SK-N-SH (cell line): ENCODE data around the gene LMOD3. TPM values are rescaled to one million over a fixed set of nuclear protein-coding genes. Genes with fewer than 3 reads are reported as not detected.

ENCODE experiments used
- CTCF ChIA-PET: fragments of 300-600, 350-600 bp; formaldehyde crosslinking; extraction: SDS; loops from one replicate; lab custom pipeline; 2021; lab: Yijun Ruan, JAX
- POLR2A ChIA-PET: fragments of 350-600 bp; sonication (Branson Sonifier 250); formaldehyde crosslinking; extraction: SDS; loops from one replicate; lab custom pipeline; 2020; ENCODE audit warnings: antibody characterized with exemption, inconsistent platforms; lab: Yijun Ruan, JAX
- DNase-seq: peaks from one replicate; pipeline ENCODE4 v3.0.0; 2012
- H2AFZ ChIP-seq: fragments of 200-600 bp; sonication (generic); 2 replicates; pipeline ENCODE4 v1.8.1; 2016; ENCODE audit warnings: antibody characterized with exemption, mild to moderate bottlenecking, low read depth
- H3F3A ChIP-seq: fragments of 200-600 bp; sonication (generic); replicated peaks from 2 replicates; pipeline ENCODE3; 2016; ENCODE audit warnings: antibody characterized with exemption, mild to moderate bottlenecking; ENCODE audit not compliant: insufficient read depth
- H3K27ac ChIP-seq, 2 experiments: fragments of 200-500 bp in 1 of 2; fragments of 200-600 bp in 1 of 2; sonication (Bioruptor generic) in 1 of 2; sonication (generic), shearing (Covaris generic) in 1 of 2; 2 replicates each; pipeline versions ENCODE4 v1.5.1 to v1.6.1; 2014 to 2016; ENCODE audit warnings: low read depth in 2 of 2, inconsistent platforms in 1 of 2, low read length in 1 of 2, mild to moderate bottlenecking in 1 of 2, mixed read lengths in 1 of 2
- H3K27me3 ChIP-seq: fragments of 200-600 bp; sonication (generic), shearing (Covaris generic); 2 replicates; pipeline ENCODE4 v1.6.1; 2016; ENCODE audit warnings: mixed run types; ENCODE audit not compliant: insufficient read depth
- H3K36me3 ChIP-seq, 2 experiments: fragments of 200-500 bp in 1 of 2; fragments of 200-600 bp in 1 of 2; sonication (Bioruptor generic) in 1 of 2; sonication (generic) in 1 of 2; replicated peaks in 1 of 2; 2 replicates each; pipeline versions ENCODE3 to v1.5.1; 2014 to 2016; ENCODE audit warnings: low read length in 1 of 2, mild to moderate bottlenecking in 1 of 2; ENCODE audit not compliant: insufficient read depth in 2 of 2, control insufficient read depth in 1 of 2
- H3K4me1 ChIP-seq, 2 experiments: fragments of 200-500 bp in 1 of 2; fragments of 200-600 bp in 1 of 2; sonication (Bioruptor generic) in 1 of 2; sonication (generic), shearing (Covaris generic) in 1 of 2; 2 replicates each; pipeline versions ENCODE4 v1.5.1 to v1.6.1; 2014 to 2016; ENCODE audit warnings: low read depth in 1 of 2, low read length in 1 of 2, mixed run types in 1 of 2; ENCODE audit not compliant: insufficient read depth in 2 of 2, control insufficient read depth in 1 of 2
- H3K4me2 ChIP-seq: fragments of 200-600 bp; sonication (generic), shearing (Covaris generic); 2 replicates; pipeline ENCODE4 v1.6.1; 2017; ENCODE audit warnings: mixed run types
- H3K4me3 ChIP-seq, 2 experiments: fragments of 200-500 bp in 1 of 2; fragments of 200-600 bp in 1 of 2; sonication (Bioruptor generic) in 1 of 2; sonication (generic), shearing (Covaris generic) in 1 of 2; 2 replicates each; pipeline versions ENCODE4 v1.5.1 to v1.8.1; 2014 to 2016; ENCODE audit warnings: low read depth in 2 of 2, inconsistent platforms in 1 of 2, low read length in 1 of 2, mild to moderate bottlenecking in 1 of 2, mixed read lengths in 1 of 2, moderate library complexity in 1 of 2
- H3K79me2 ChIP-seq: fragments of 200-600 bp; sonication (generic); 2 replicates; pipeline ENCODE4 v1.8.1; 2017; ENCODE audit warnings: mild to moderate bottlenecking; ENCODE audit not compliant: insufficient read depth
- H3K9ac ChIP-seq: fragments of 200-600 bp; sonication (generic); 2 replicates; pipeline ENCODE4 v1.6.1; 2017; ENCODE audit warnings: mixed run types
- H3K9me2 ChIP-seq: fragments of 200-600 bp; sonication (generic); 2 replicates; pipeline ENCODE4 v1.6.1; 2017; ENCODE audit warnings: mixed run types
- H3K9me3 ChIP-seq: fragments of 200-600 bp; sonication (generic); 2 replicates; pipeline ENCODE4 v1.6.1; 2017; ENCODE audit warnings: mixed run types, mild to moderate bottlenecking, moderate library complexity
- H4K20me1 ChIP-seq: fragments of 200-600 bp; sonication (generic); 2 replicates; pipeline ENCODE4 v1.6.1; 2017; ENCODE audit warnings: mild to moderate bottlenecking, mixed run types; ENCODE audit not compliant: insufficient read depth
- ELF1 ChIP-seq: IDR thresholded peaks from 2 replicates; pipeline ENCODE4 v1.4.0; 2012
- FOSL2 ChIP-seq: IDR thresholded peaks from 2 replicates; pipeline ENCODE4 v1.4.0; 2012; ENCODE audit warnings: low read depth, mild to moderate bottlenecking, moderate library complexity, borderline replicate concordance
- GABPA ChIP-seq: IDR thresholded peaks from 2 replicates; pipeline ENCODE4 v1.4.0; 2012; ENCODE audit warnings: low read depth, mild to moderate bottlenecking
- JUND ChIP-seq: IDR thresholded peaks from 2 replicates; pipeline ENCODE4 v1.4.0; 2012
- MEF2A ChIP-seq: IDR thresholded peaks from 2 replicates; pipeline ENCODE4 v1.4.0; 2012; ENCODE audit warnings: low read depth, borderline replicate concordance
- PBX3 ChIP-seq: IDR thresholded peaks from 2 replicates; pipeline ENCODE4; 2012
- POLR2AphosphoS5 ChIP-seq: IDR thresholded peaks from 2 replicates; pipeline ENCODE4 v1.6.1; 2012; ENCODE audit warnings: low read depth, low read length
- RCOR1 ChIP-seq: fragments of 150-350 bp; IDR thresholded peaks from 2 replicates; pipeline ENCODE4 v1.6.1; 2017; ENCODE audit warnings: antibody characterized with exemption, low read length
- SIN3A ChIP-seq: IDR thresholded peaks from 2 replicates; pipeline ENCODE4 v1.6.1; 2012; ENCODE audit warnings: low read depth, mild to moderate bottlenecking, low read length, moderate library complexity, borderline replicate concordance
- SMC3 ChIP-seq: IDR thresholded peaks from 2 replicates; pipeline ENCODE4 v1.6.1; 2012; ENCODE audit warnings: low read depth, low read length, improper control_type of control experiment
- TCF12 ChIP-seq: IDR thresholded peaks from 2 replicates; pipeline ENCODE4 v1.4.0; 2012
- ZBTB33 ChIP-seq: IDR thresholded peaks from 2 replicates; pipeline ENCODE4 v1.4.0; 2012; ENCODE audit warnings: low read depth, borderline replicate concordance
- WGBS: methylation state at CpG from one replicate; pipeline ENCODE4 v1.1.6; 2017; ENCODE audit warnings: low lambda C conversion rate; 5-methylcytosine and 5-hydroxymethylcytosine counted together
- polyA plus RNA-seq, 3 experiments: library from polyadenylated mRNA; depleted of rRNA; stranded (reverse); fragments of >200 nt; gene quantifications; 2 replicates each; pipeline ENCODE4 v1.2.3, GENCODE V29; 2012
- TF ChIP-seq, protein P1 (sequence below): IDR thresholded peaks from 2 replicates; pipeline ENCODE4 v1.6.1; 2012; ENCODE audit warnings: mild to moderate bottlenecking, low read depth, low read length, moderate library complexity

LMOD3 gene
- polyA plus RNA-seq, 1 of the 3 experiments (the other 2 are of a cell fraction), result not detected

- no peaks in the 10 kb centered on the region for H4K20me1 ChIP-seq
- H3K4me2 ChIP-seq, result no peak overlapping the region
- H3K9ac ChIP-seq, result no peak overlapping the region
- CTCF ChIA-PET, result interaction anchor here (1.1 to 1.3 kb wide), 3 partner anchors 15 to 190 kb away, joined by 3 to 5 read pairs (median 4); no protein-coding TSS in a partner anchor
- no peaks in the 10 kb centered on the region for H3F3A ChIP-seq
- no peaks in the 10 kb centered on the region for H3K27me3 ChIP-seq
- WGBS, result 92% methylated on average over 4 of the region's 4 CpGs
- TF ChIP-seq SMC3 (no peak), ELF1 (no peak), GABPA (no peak), MEF2A (no peak), ZBTB33 (no peak), RCOR1 (no peak), PBX3 (no peak), SIN3A (no peak), FOSL2 (no peak), TCF12 (no peak)
- TF ChIP-seq, protein P1, sequence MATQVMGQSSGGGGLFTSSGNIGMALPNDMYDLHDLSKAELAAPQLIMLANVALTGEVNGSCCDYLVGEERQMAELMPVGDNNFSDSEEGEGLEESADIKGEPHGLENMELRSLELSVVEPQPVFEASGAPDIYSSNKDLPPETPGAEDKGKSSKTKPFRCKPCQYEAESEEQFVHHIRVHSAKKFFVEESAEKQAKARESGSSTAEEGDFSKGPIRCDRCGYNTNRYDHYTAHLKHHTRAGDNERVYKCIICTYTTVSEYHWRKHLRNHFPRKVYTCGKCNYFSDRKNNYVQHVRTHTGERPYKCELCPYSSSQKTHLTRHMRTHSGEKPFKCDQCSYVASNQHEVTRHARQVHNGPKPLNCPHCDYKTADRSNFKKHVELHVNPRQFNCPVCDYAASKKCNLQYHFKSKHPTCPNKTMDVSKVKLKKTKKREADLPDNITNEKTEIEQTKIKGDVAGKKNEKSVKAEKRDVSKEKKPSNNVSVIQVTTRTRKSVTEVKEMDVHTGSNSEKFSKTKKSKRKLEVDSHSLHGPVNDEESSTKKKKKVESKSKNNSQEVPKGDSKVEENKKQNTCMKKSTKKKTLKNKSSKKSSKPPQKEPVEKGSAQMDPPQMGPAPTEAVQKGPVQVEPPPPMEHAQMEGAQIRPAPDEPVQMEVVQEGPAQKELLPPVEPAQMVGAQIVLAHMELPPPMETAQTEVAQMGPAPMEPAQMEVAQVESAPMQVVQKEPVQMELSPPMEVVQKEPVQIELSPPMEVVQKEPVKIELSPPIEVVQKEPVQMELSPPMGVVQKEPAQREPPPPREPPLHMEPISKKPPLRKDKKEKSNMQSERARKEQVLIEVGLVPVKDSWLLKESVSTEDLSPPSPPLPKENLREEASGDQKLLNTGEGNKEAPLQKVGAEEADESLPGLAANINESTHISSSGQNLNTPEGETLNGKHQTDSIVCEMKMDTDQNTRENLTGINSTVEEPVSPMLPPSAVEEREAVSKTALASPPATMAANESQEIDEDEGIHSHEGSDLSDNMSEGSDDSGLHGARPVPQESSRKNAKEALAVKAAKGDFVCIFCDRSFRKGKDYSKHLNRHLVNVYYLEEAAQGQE, result no peak
- H3K4me3 ChIP-seq, result no peak overlapping the region
- no peak overlapping the region for H2AFZ ChIP-seq
- no peaks in the 10 kb centered on the region for H3K9me2 ChIP-seq
- no peaks in the 10 kb centered on the region for H3K9me3 ChIP-seq
- no peaks in the 10 kb centered on the region for H3K36me3 ChIP-seq
- H3K4me1 ChIP-seq, result no peaks in the 10 kb centered on the region; a peak in 1 of 4 replicates
- DNase-seq, result no peak
- no peak overlapping the region for H3K27ac ChIP-seq
- POLR2A ChIA-PET, result no interaction called here
- no peaks in the 10 kb centered on the region for H3K79me2 ChIP-seq
Measured at GRCh38 chr3:69116162-69116561, 6.2 kb downstream of the LMOD3 start.

GRCh38 chr3:69115731-69116130, 6.7 kb downstream of the LMOD3 start:
- Histone ChIP-seq H3K4me1 (no peaks in the 10 kb centered on the region; a peak in 1 of 4 replicates), H3F3A (no peaks in the 10 kb centered on the region), H2AFZ (no peak overlapping the region; the same call in 1 of the 2 replicates), H3K9me2 (no peaks in the 10 kb centered on the region), H3K27me3 (no peaks in the 10 kb centered on the region), H3K79me2 (no peaks in the 10 kb centered on the region), H4K20me1 (no peaks in the 10 kb centered on the region), H3K4me3 (no peak overlapping the region), H3K9me3 (no peaks in the 10 kb centered on the region), H3K4me2 (no peak overlapping the region), H3K36me3 (no peaks in the 10 kb centered on the region), H3K27ac (no peak overlapping the region), H3K9ac (no peak overlapping the region)
- POLR2A ChIA-PET, result no interaction called here
- no peak for DNase-seq
- CTCF ChIA-PET, result interaction anchor here (0.5 to 1.3 kb wide), 5 partner anchors 15 to 271 kb away, joined by 3 to 5 read pairs (median 4); no protein-coding TSS in a partner anchor
- 30% methylated on average over 2 of the region's 2 CpGs for WGBS
- TF ChIP-seq JUND (0 out of 2 replicates have a peak, but pooled peaks have one; percentile 2), MEF2A (0 out of 2 replicates have a peak, but pooled peaks have one; percentile 24), POLR2AphosphoS5 (no peak), FOSL2 (peak; percentile 25; the same call in 1 of the 2 replicates)
